Measurements from ENCODE around the gene SMCP. TPM values are rescaled to one million over a fixed set of nuclear protein-coding genes. Genes with fewer than 3 reads are reported as not detected.

The SMCP gene
- total and polyA plus RNA-seq, 2 experiments from 2014 or later: not detected

- TF ChIP-seq REST (IDR thresholded peaks at IDR 0.05; ENCODE audit: unreplicated experiment): no peak
- TF ChIP-seq ZNF462 (CRISPR knock-in tag; IDR thresholded peaks at IDR 0.05): no peak
- no peak for TF ChIP-seq ZNF114 (CRISPR knock-in tag; IDR thresholded peaks at IDR 0.05)
- TF ChIP-seq JUNB (IDR thresholded peaks at IDR 0.05; ENCODE audit: unreplicated experiment): no peak
- no peak for TF ChIP-seq STAT1 (IDR thresholded peaks at IDR 0.05; ENCODE audit: unreplicated experiment)
- no peak for TF ChIP-seq POLR2AphosphoS5 (IDR thresholded peaks at IDR 0.05; ENCODE audit: low read depth)
Measured at GRCh38 chr1:152928671-152929070, 50.5 kb downstream of the SMCP start (continued).
